SK-N-DZ (cell line): ENCODE data around the gene POLA2.
"Not testable (repeated sequence)": the region's sequence is repeated elsewhere in the genome, so short reads cannot be mapped to it uniquely, and the experiment has no call there.

Experiments used
- DNase-seq: peaks from one replicate; pipeline ENCODE4 v3.0.0-alpha.2; 2015; ENCODE audit warnings: low spot score

The POLA2 gene

GRCh38 chr11:65329478-65329877 is 67.7 kb downstream of the POLA2 start:
- DNase-seq = no peak

GRCh38 chr11:65329944-65330403 is 68.2 kb downstream of the POLA2 start:
- DNase-seq = peak; percentile 89

- DNase-seq = no peak
These were observed 68.8 kb downstream of the POLA2 start for GRCh38 chr11:65330544-65330943.

- not testable (repeated sequence) for DNase-seq
These were observed 70.8 kb downstream of the POLA2 start for GRCh38 chr11:65332591-65332990.

- no peak for DNase-seq
These were observed 73.0 kb downstream of the POLA2 start for GRCh38 chr11:65334696-65335295.

- no peak for DNase-seq
These were observed 76.9 kb downstream of the POLA2 start for GRCh38 chr11:65338676-65339075.

GRCh38 chr11:65340226-65340625 is 78.5 kb downstream of the POLA2 start:
- no peak for DNase-seq

- DNase-seq = no peak
These were observed 80.1 kb downstream of the POLA2 start for GRCh38 chr11:65341856-65342255.
